Activated CD8-positive, alpha-beta memory T cell treated with anti-CD3 and anti-CD28 coated beads, Interleukin-2, amount 10 ng/mL, durations not matched to agents 7 days and 5 days (primary cell): ENCODE data around the gene SLC12A1. TPM values are rescaled to one million over a fixed set of nuclear protein-coding genes. Genes with fewer than 3 reads are reported as not detected.

Experiments used
- total RNA-seq, 2 experiments: library from RNA; stranded (reverse); gene quantifications; one replicate each; pipeline ENCODE4 v1.2.3, GENCODE V29; 2021

SLC12A1 gene
- total RNA-seq, 2 experiments from 2014 or later: not detected

Other genes with a start within 250 kb of the SLC12A1 start
- not detected for gene SLC24A5, start 85.3 kb upstream of the SLC12A1 start, total RNA-seq
- gene MYEF2, start 28.0 kb upstream of the SLC12A1 start, total RNA-seq: 10 to 100 TPM; 19.9 to 25.8 TPM
- gene CTXN2, start 14.6 kb upstream of the SLC12A1 start, total RNA-seq: not detected
- 100 to 1,000 TPM; 348 to 349 TPM for gene DUT, start 125.1 kb downstream of the SLC12A1 start, total RNA-seq